Prostate gland (tissue), 2 donors: ENCODE data around the gene BACH1.

Experiments
- POLR2A ChIP-seq: fragments of 450-650 bp; IDR thresholded peaks from one replicate; pipeline ENCODE4 v1.6.1; 2016; ENCODE audit warnings: antibody characterized with exemption, mild to moderate bottlenecking
- POLR2AphosphoS5 ChIP-seq: sonication (generic); formaldehyde crosslinking; IDR thresholded peaks from one replicate; pipeline ENCODE4 v1.6.1; 2017; ENCODE audit warnings: antibody characterized with exemption
- TF ChIP-seq, protein P1 (sequence below), 4 experiments: fragments of 200-600 bp in 2 of 4; fragments of 450-650 bp in 2 of 4; sonication (generic) in 2 of 4; IDR thresholded peaks; 1 replicate in 3 of 4; 2 replicates in 1 of 4; pipeline ENCODE4 v1.5.1; 2016 to 2019; ENCODE audit warnings: antibody characterized with exemption in 4 of 4, mild to moderate bottlenecking in 2 of 4, moderate library complexity in 2 of 4

DNA sequence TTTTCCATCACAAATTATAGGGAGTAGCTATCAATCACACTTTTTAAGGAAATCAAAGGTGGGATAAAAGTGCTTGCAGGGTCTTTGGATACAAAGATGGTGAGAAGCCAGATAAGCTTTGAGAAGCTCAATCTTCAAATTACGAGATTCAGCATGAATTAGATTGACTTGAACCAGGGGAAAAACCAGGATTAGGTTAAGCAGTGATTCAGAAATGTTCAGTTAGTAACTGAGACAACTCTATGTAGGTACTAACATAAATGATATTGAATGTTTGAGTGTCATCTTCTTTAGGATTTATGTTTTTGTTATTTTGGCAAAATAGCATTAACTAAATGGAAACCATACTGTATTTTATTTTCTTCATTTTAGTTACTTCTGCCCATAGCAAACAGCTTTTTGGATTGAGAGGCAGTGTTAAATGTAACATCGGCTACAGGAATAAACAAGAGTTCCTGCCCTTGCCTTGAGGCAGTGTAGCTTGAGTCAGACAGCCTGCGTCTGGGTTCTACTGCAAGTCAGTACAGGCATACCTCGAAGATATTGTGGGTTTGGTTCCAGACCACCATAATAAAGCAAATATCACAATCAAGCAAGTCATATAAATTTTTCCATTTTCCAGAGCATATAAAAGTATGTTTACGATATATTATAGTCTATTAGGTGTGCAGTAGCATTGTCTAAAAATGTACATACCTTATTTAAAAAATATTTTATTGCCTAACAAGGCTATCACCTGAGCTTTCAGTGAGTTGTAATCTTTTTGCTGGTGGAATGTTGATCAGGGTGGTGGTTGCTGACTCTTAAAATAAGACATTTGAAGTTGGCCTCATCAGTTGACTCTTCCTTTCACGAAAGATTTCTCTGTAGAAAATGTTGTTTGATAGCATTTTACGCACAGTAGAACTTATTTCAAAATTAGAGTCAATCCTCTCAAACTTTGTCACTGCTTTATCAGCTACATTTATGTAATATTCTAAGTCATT lies 36.9 kb upstream of the BACH1 start:
- TF ChIP-seq, protein P1, sequence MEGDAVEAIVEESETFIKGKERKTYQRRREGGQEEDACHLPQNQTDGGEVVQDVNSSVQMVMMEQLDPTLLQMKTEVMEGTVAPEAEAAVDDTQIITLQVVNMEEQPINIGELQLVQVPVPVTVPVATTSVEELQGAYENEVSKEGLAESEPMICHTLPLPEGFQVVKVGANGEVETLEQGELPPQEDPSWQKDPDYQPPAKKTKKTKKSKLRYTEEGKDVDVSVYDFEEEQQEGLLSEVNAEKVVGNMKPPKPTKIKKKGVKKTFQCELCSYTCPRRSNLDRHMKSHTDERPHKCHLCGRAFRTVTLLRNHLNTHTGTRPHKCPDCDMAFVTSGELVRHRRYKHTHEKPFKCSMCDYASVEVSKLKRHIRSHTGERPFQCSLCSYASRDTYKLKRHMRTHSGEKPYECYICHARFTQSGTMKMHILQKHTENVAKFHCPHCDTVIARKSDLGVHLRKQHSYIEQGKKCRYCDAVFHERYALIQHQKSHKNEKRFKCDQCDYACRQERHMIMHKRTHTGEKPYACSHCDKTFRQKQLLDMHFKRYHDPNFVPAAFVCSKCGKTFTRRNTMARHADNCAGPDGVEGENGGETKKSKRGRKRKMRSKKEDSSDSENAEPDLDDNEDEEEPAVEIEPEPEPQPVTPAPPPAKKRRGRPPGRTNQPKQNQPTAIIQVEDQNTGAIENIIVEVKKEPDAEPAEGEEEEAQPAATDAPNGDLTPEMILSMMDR (IDR thresholded peaks at IDR 0.05), result no peak
- TF ChIP-seq POLR2A (no peak), POLR2AphosphoS5 (peak; percentile 18)
